Frontal cortex (tissue), 4 donors: ENCODE results near the gene HIPK4. TPM values are rescaled to one million over a fixed set of nuclear protein-coding genes. Genes with fewer than 3 reads are reported as not detected.
A peak's percentile ranks its signal among the peaks of the same experiment; 100 is the strongest.
"Not testable (repeated sequence)": the region's sequence is repeated elsewhere in the genome, so short reads cannot be mapped to it uniquely, and the experiment has no call there.

Experiments
- DNase-seq, 2 donors: peaks; one replicate each; pipeline ENCODE4 v3.0.0; 2012; ENCODE audit warnings: low spot score in 2 of 2
- FAIRE-seq: peaks from 2 replicates; lab custom pipeline; 2012; peaks lifted over from hg19 to GRCh38; lab: Jason Lieb, UNC
- small RNA-seq: library from RNA; depleted of rRNA; stranded (forward); fragments of <200 nt; gene quantifications from one replicate; pipeline ENCODE3, GENCODE V24; 2014
- total RNA-seq: library from RNA; depleted of rRNA; stranded (reverse); fragments of >200 nt; gene quantifications from one replicate; pipeline ENCODE4 v1.2.3, GENCODE V29; 2014
- donor health status: control.
- donor health status: control.
- donor health status: control.

HIPK4 gene
- total RNA-seq, 1 donor from 2014 or later: not detected

GRCh38 chr19:40344422-40344821 is 45.6 kb downstream of the HIPK4 start:
- DNase-seq (no peak), FAIRE-seq (no peak)

GRCh38 chr19:40342644-40343311 is 47.2 kb downstream of the HIPK4 start:
- FAIRE-seq: no peak
- no peak for DNase-seq

GRCh38 chr19:40341601-40342482 is 48.1 kb downstream of the HIPK4 start:
- DNase-seq (no peak), FAIRE-seq (no peak)

DNA sequence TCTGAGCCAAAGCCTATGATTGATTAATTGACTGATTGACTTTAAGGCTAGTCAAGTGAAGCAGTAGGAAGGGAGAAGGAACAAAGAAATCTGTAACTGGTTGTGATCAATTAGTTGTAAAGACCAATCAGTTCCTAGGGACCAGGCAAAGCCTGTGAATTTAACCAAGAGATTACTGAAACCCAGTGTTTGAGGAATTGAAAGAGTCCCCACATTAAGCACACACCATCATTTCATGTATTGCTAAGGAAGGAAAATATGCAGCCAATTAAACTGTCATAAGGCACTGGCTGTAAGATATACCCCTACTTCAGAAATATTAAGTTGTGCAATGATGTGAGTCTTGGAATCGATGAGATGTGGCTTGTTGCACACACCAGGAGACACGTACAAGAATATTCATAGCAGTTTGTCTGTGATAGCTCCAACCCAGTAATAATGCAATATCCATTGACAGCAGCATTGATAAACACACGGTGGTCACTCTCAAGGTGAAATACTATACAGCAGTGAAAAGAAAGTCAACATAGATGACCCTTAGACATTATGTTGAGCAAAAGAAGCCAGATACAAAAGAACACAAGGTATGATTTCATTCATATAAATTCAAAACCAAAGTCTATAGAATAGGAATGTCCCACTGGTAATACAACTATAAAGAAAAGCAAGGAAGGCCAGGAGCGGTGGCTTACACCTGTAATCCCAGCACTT is 50.8 kb downstream of the HIPK4 start:
- FAIRE-seq (no peak), DNase-seq (no peak)

- no peak for DNase-seq
- FAIRE-seq: no peak
These were observed 52.4 kb downstream of the HIPK4 start for GRCh38 chr19:40337594-40337993.

- no peak for FAIRE-seq
- no peak for DNase-seq
These were observed 52.9 kb downstream of the HIPK4 start for GRCh38 chr19:40337107-40337506.

DNA sequence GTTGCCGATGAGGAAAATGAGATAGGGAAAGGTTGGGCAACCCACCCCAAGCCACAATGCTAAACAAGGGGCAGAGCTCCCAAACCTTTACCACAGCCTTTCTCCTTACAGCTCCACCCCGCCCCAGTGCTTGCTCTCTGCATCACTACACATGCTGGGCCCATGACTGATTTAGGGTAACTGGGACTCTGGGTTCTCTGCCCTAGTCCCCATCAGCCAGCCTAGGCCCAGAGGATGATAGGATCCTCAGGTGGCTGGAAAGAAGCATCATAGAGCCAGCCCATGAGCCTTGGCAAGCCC is 53.4 kb downstream of the HIPK4 start:
- no peak for FAIRE-seq
- no peak for DNase-seq

DNA sequence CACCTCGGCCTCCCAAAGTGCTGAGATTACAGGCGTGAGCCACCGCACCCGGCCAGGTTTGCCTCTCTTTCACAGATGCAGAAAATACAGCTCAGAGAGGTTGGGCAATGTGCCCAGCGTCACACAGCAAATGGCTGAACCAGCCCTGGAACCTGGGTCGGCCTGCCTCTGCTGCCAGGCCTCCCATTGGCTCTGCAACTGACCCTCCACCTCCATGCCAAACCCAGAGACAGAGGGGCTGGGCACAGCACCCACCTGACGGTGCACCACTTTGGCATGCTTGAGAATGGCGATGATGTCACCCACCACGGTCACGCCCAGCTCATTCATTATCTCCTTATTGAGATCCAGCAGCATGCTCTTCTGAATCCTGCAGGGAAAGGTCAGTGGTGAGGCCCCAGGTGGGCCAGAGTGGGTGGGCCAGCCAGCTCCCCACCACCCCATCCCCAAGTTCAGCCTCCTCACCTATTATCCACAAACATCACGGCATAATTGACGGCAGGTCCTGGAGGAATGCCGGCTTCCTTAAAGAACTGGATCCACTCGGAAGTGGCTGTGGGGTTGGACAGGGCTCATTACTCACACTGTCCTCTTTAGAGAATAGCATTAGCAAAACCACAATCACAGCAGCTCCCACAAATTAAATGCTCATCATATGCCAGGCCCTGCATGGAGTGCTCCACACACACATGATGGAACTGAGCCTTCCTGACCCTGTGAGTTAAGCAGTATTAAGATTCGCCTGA is 54.0 kb downstream of the HIPK4 start:
- DNase-seq: no peak

GRCh38 chr19:40335101-40335500 is 54.9 kb downstream of the HIPK4 start:
- FAIRE-seq (no peak), DNase-seq (no peak)

More for the DNA sequence above, 54.0 kb downstream of the HIPK4 start:
- no peak for FAIRE-seq

DNA sequence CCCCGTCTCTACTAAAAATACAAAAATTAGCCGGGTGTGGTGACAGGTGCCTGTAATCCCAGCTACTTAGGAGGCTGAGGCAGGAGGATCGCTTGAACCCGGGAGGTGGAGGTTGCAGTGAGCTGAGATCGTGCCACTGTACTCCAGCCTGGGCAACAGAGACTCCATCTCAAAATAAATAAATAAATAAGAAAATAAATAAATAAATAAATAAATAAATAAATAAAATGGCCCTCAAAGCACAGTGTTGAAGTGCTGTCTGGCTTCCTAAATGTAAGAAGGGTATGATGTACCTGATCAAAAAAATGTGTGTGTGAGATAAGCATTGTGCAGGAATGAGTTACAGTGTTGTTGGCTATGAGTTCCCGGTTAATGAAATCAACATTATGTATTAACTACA is 56.9 kb downstream of the HIPK4 start:
- not testable (repeated sequence) for DNase-seq, FAIRE-seq

- DNase-seq: peak in 1 of 2 donors; percentile 41
- no peak for FAIRE-seq
These were observed 57.3 kb downstream of the HIPK4 start for GRCh38 chr19:40332669-40333068.

DNA sequence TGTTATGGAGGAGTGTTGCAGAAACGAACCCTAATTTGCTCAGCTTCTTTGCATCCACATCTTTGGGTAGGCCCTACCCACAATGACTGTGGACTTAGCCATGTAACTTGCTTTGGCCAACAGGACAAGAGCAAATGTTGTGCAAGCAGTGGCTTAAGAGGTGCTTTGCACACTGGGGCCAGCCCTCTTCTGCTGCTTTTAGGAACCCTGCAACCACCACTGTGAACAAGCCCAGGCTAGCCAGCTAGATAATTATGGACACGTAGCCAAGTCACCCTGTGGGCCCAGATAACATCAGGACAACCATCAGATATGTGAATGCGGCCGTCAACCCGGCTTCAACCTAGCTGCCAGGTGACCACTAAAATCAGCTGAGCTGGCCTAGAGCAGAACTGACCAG is 58.9 kb downstream of the HIPK4 start:
- no peak for FAIRE-seq
- DNase-seq: no peak

Small RNA genes lying within 50 kb of the gene (small RNA-seq; reads per million reads assigned to genes)
- gene MIR6796 (not detected), gene RF00019 (not detected)

Other genes starting within 250 kb of the HIPK4 start
- gene MAP3K10, start 198.8 kb downstream of the HIPK4 start, total RNA-seq: 31.4 TPM
- gene TTC9B, start 171.8 kb downstream of the HIPK4 start, total RNA-seq: 37.5 TPM
- 0.41 TPM for gene CCNP, start 163.5 kb downstream of the HIPK4 start, total RNA-seq
- gene AKT2, start 104.8 kb downstream of the HIPK4 start, total RNA-seq: 34.6 TPM
- gene C19orf47, start 41.8 kb downstream of the HIPK4 start, total RNA-seq: 9.8 TPM
- 112 TPM for gene PLD3, start 41.5 kb downstream of the HIPK4 start, total RNA-seq
- 1.2 TPM for gene PRX, start 23.2 kb upstream of the HIPK4 start, total RNA-seq
- gene SERTAD1, start 35.8 kb upstream of the HIPK4 start, total RNA-seq: 2.0 TPM
- 7.3 TPM for gene SERTAD3, start 54.2 kb upstream of the HIPK4 start, total RNA-seq
- gene BLVRB, start 75.6 kb upstream of the HIPK4 start, total RNA-seq: 29.3 TPM
- gene SPTBN4, start 76.8 kb upstream of the HIPK4 start, total RNA-seq: 23.2 TPM
- gene SHKBP1, start 186.7 kb upstream of the HIPK4 start, total RNA-seq: 1.6 TPM
- gene LTBP4, start 211.2 kb upstream of the HIPK4 start, total RNA-seq: 25.3 TPM